ENCODE results near the gene SPATA25. TPM values are rescaled to one million over a fixed set of nuclear protein-coding genes. Genes with fewer than 3 reads are reported as not detected.

Gene SPATA25, protein sequence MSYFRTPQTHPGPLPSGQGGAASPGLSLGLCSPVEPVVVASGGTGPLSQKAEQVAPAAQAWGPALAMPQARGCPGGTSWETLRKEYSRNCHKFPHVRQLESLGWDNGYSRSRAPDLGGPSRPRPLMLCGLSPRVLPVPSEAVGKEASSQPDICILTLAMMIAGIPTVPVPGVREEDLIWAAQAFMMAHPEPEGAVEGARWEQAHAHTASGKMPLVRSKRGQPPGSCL
- 0.19 and 0.28 TPM in 2 replicates for total RNA-seq

DNA sequence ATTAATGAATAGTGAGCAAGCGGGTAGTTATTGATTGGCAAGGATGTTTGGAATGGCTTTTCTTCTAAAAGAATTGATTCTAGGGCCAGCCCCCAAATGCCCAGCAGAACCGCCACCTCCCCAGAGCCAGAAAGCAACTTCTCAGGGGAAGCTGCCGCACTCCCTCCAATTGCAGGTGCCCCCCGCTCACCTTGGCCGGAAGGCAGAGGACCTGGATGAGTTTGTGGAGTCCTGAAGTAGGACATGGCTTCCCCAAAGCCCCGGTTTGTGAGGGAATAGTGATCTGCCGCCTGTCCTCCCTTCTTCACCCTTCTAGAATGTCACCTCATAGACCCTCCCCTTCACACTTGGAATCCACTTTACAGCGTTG is at the start of gene SPATA25:
Gene SPATA25, minus strand, starts transcription at position 277 of the 370 bp plus-strand sequence. Its CDS starts 32 bp downstream, at position 245.

DNA sequence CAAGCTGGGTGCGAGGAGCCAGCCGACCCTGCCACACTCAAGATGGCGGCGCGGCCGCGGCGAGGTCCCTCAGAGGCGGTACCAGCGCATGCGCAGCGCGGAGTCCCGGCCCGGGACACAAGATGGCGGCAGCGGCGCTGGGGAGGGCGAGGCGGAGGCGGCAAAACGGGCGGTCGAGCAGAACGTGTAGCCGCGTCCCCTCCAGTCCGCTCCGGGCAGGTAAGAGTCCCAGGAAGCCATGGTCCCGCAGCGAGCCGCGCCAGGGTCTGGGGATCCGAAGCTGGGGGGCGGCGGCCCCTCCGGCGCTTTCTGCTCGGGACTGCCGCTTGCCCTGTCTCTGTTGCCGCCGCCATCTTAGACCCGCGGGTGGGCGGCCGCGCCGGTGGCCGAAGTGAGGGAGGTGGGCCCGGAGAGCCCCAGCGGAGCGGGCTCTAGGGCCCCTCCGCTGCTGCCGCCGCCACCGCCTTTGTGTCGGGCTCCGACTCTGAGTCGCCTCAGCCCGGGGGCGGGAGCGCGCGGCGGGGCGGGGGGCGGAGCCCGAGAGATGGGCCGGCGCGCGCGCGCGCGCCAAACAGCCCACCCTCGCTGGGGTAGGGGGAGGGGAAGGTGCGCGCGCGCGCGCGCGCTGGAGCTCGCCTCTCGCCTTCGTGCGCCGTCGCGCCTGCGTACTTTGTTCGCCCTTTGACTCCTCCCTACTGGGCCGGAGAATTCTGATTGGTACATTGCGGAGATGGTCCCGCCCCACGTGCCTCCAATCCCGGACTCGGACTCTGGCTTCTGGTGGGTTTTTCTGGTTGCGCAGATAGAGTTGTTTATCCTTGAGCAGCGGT is 47.4 kb upstream of the SPATA25 start, which contains the start of gene PCIF1:
Gene PCIF1, plus strand, starts transcription at position 98 of the 830 bp plus-strand sequence. CDS start 4,317 bp downstream, outside the sequence.

DNA sequence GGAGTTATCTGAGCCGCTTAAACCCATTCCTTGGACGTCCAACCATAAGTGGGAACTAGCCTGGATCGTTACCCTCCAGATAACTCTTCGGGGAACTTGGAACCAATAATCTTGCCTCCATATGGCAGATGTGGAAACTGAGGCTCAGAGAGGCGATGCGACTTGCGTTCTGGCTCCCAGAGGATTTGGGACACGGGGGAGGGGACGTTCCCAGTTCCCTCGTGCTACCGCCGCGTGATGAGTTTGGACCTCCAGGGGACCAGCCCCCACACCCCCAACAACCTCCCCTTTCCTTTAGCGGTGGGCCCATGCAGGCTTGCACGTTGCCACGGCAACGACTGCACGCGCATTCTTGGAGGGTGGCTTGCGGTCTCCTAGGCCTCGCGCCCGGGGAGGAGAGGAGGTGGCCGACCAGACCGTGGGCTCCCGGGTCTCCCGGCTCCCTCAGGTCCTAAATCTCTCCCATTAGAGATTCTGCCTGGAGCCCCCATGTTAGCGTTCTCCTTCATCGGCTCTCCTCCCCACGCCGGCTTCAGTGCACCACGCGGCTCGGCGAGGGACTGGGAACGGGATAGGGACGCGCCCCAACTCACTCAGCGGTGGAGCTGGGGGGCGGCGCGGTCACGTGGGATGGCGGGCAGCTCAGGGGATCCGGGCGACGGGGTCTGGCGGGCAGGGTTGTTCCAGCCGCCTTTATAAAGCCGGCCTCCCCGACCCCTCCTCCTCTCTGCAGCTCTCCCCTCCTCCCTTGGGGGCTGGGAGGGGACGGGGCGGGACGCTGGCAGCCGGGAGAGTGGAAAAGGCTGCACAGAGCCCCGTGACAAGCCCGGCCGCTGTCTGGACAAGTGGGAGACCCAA is 24.3 kb upstream of the SPATA25 start, which contains the start of gene PLTP:
Gene PLTP, minus strand, starts transcription at position 670 of the 858 bp plus-strand sequence. CDS start 703 bp downstream, outside the sequence.

DNA sequence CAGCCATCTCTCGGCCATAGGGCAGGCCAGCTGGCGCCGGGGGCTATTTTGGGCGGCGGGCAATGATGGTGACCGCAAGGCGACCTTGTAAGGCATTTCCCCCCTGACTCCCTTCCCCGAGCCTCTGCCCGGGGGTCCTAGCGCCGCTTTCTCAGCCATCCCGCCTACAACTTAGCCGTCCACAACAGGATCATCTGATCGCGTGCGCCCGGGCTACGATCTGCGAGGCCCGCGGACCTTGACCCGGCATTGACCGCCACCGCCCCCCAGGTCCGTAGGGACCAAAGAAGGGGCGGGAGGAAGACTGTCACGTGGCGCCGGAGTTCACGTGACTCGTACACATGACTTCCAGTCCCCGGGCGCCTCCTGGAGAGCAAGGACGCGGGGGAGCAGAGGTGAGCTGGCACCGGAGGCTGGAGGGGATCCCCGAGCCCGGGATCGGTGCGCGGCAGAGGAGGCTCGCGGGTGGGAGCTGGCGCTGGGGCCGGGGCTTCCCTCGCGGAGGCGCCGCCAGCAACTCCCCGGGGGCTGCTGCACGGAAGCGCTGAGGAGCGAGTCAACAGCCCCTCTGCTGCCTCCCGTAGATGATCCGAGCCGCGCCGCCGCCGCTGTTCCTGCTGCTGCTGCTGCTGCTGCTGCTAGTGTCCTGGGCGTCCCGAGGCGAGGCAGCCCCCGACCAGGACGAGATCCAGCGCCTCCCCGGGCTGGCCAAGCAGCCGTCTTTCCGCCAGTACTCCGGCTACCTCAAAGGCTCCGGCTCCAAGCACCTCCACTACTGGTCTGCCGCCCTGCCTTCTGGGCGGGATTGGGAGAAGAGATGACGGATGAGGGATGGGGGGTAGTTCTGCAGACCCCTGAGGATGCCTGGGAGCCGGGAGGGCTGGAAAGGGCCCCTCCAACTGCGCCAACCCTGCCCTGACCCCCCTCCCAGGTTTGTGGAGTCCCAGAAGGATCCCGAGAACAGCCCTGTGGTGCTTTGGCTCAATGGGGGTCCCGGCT is 3.9 kb upstream of the SPATA25 start, which contains the start of the genes CTSA and NEURL2:
Gene CTSA, plus strand, starts transcription at position 351 of the 999 bp plus-strand sequence. Its CDS starts 234 bp downstream, at position 585.
Gene NEURL2, minus strand, starts transcription at position 224 of the 999 bp plus-strand sequence. Its CDS starts 217 bp downstream, at position 7.

DNA sequence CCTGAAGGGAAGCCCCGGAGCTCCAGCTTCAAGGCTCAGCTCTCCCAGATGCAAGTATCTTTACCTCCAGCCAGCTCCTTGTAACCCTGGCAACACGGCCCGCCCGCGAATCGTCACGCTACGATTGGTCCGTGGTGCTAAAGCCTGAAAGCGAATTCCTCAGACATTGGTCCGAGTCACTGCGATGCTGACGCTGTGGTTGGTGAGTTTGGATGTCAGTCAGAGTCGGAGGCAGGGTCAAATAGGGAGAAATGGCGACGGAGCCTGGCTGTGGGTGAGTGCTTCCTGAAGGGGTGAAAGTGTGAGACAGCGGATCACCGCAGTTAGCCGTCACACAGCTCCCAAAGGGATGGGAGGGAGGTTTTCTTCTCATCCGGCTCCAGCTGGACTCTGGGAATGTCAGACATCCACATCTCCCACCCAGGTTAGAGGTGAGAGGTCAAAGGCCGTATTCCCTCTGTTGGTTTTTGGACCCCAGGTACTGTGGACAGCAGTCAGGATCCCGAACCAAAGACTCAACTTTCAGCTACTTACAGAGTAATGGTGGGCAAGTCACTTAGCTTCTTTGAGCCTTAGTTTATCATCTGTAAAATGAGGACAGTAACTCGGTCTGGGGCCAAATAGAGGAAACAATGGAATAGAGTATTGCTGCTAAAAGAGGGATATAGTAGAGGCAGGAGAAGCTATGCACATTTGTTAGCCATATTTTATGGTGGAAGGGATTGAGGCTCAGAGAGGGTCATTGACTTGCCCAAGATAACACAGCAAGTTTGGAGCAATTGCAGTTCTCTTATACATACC is 6.2 kb downstream of the SPATA25 start, which contains the start of gene ZSWIM1:
Gene ZSWIM1, plus strand, starts transcription at position 240 of the 801 bp plus-strand sequence. CDS start 1,366 bp downstream, outside the sequence.

DNA sequence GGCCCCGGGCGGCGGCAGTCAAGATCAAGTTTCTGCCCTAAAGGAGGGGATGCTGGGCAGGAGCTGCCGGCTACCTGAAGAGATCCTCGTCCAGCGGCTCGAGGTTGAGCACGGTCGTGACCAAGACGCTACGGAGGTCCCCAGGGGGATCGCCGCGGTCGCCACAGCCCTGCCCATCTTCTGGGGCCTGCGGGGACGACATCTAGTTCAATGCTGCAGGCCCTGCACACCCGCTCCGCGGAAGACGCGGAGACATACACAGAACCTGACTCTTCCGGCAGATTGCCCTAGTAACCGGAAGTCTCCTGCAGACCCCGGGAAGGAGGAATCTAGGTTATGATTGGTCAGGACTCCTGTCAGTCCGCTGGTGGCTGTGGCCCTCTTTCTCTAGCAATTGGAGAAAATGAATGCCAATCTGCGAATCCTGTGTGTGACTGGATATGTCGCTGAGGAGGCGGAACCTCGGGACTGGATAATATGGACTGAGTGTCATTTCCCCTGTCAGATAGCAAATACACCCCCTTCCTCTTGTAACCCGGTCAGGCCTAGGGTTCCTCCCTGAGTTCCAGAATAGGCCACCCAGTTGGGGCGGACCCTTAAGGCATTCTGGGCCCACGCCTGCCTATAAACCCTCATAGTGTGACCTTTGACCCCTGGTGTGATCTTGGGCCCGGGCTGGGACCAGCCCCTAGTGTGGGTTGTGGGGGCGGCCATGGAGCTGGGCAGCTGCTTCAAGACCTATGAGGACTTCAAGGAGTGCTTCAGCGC is 30.1 kb downstream of the SPATA25 start, which contains the start of the genes ACOT8 and ZSWIM3:
Gene ACOT8, minus strand, starts transcription at position 279 of the 768 bp plus-strand sequence. Its CDS starts 77 bp downstream, at position 202.
Gene ZSWIM3, plus strand, starts transcription at position 501 of the 768 bp plus-strand sequence. Its CDS starts 212 bp downstream, at position 713.

Other genes starting within 250 kb of the SPATA25 start
- gene WFDC11, start 217.4 kb downstream of the SPATA25 start, total RNA-seq: not detected in 2 replicates
- gene WFDC13, start 185.6 kb downstream of the SPATA25 start, total RNA-seq: not detected in 2 replicates
- not detected in 2 replicates for gene WFDC10B, start 182.6 kb downstream of the SPATA25 start, total RNA-seq
- gene SPINT4, start 165.3 kb downstream of the SPATA25 start, total RNA-seq: not detected in 2 replicates
- 0.19 and 0.56 TPM in 2 replicates for gene WFDC3, start 95.7 kb downstream of the SPATA25 start, total RNA-seq
- gene DNTTIP1, start 95.7 kb downstream of the SPATA25 start, total RNA-seq: 8.7 and 25.9 TPM in 2 replicates
- 7.9 and 46.4 TPM in 2 replicates for gene UBE2C, start 75.0 kb downstream of the SPATA25 start, total RNA-seq
- 0.56 TPM in 1 of 2 replicates, not detected in the other for gene TNNC2, start 60.3 kb downstream of the SPATA25 start, total RNA-seq
- gene SNX21, start 53.8 kb downstream of the SPATA25 start, total RNA-seq: 33.4 and 44.0 TPM in 2 replicates
- 33.4 and 35.5 TPM in 2 replicates for gene ACOT8, start 30.2 kb downstream of the SPATA25 start, total RNA-seq
- gene ZSWIM3, start 30.0 kb downstream of the SPATA25 start, total RNA-seq: 3.7 and 5.4 TPM in 2 replicates
- gene ZSWIM1, start 6.4 kb downstream of the SPATA25 start, total RNA-seq: 3.4 and 4.4 TPM in 2 replicates
- gene NEURL2, start 3.6 kb upstream of the SPATA25 start, total RNA-seq: 1.5 and 5.1 TPM in 2 replicates
- gene CTSA, start 3.7 kb upstream of the SPATA25 start, total RNA-seq: 27.8 and 68.8 TPM in 2 replicates
- 4.0 and 23.4 TPM in 2 replicates for gene PLTP, start 24.5 kb upstream of the SPATA25 start, total RNA-seq
- gene PCIF1, start 47.1 kb upstream of the SPATA25 start, total RNA-seq: 5.9 and 6.7 TPM in 2 replicates
- 10.1 and 10.9 TPM in 2 replicates for gene ZNF335, start 84.6 kb upstream of the SPATA25 start, total RNA-seq
- gene MMP9, start 121.3 kb upstream of the SPATA25 start, total RNA-seq: not detected in 2 replicates
- 0.85 TPM in 1 of 2 replicates, not detected in the other for gene SLC12A5, start 141.6 kb upstream of the SPATA25 start, total RNA-seq
- gene NCOA5, start 202.3 kb upstream of the SPATA25 start, total RNA-seq: 4.5 and 15.7 TPM in 2 replicates
- 5.8 and 14.9 TPM in 2 replicates for gene CD40, start 230.7 kb upstream of the SPATA25 start, total RNA-seq